Tibial nerve (tissue), 3 donors: ENCODE results near the gene CHORDC1.

Experiments
- POLR2A ChIP-seq, 2 donors: fragments of 450-650 bp; IDR thresholded peaks; one replicate each; pipeline ENCODE4 v1.6.1; 2017; ENCODE audit warnings: antibody characterized with exemption in 2 of 2, mild to moderate bottlenecking in 2 of 2, moderate library complexity in 2 of 2
- TF ChIP-seq, protein P1 (sequence below), 5 experiments: fragments of 200-600 bp in 3 of 5; fragments of 450-650 bp in 2 of 5; sonication (generic) in 3 of 5; IDR thresholded peaks; one replicate each; pipeline ENCODE4 v1.5.1; 2016 to 2019; ENCODE audit warnings: antibody characterized with exemption in 5 of 5, mild to moderate bottlenecking in 3 of 5, moderate library complexity in 2 of 5

DNA sequence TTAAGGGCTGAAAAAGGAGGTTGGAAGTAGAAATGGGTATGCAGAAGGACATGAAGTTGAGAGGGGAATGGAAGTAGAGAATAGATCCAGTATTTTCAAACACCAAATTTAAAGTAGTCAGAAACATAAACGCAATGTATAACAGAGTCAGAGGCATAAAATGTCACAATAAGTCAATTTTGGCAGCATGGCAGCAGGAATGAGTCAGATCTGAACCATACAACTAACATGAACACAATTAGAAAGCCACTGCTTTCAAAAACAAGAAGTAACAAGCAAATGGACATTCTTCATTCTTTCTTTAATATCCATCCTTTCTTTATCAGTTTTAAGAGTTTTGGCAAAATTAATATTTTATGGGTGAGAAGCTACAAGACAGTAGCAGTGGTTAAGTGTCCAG lies 2.5 kb downstream of the CHORDC1 start:
- TF ChIP-seq, protein P1, sequence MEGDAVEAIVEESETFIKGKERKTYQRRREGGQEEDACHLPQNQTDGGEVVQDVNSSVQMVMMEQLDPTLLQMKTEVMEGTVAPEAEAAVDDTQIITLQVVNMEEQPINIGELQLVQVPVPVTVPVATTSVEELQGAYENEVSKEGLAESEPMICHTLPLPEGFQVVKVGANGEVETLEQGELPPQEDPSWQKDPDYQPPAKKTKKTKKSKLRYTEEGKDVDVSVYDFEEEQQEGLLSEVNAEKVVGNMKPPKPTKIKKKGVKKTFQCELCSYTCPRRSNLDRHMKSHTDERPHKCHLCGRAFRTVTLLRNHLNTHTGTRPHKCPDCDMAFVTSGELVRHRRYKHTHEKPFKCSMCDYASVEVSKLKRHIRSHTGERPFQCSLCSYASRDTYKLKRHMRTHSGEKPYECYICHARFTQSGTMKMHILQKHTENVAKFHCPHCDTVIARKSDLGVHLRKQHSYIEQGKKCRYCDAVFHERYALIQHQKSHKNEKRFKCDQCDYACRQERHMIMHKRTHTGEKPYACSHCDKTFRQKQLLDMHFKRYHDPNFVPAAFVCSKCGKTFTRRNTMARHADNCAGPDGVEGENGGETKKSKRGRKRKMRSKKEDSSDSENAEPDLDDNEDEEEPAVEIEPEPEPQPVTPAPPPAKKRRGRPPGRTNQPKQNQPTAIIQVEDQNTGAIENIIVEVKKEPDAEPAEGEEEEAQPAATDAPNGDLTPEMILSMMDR (IDR thresholded peaks at IDR 0.05): no peak
- TF ChIP-seq POLR2A (IDR thresholded peaks at IDR 0.05): no peak
